ENCODE measurements around the gene INTS6L.

Gene INTS6L

DNA sequence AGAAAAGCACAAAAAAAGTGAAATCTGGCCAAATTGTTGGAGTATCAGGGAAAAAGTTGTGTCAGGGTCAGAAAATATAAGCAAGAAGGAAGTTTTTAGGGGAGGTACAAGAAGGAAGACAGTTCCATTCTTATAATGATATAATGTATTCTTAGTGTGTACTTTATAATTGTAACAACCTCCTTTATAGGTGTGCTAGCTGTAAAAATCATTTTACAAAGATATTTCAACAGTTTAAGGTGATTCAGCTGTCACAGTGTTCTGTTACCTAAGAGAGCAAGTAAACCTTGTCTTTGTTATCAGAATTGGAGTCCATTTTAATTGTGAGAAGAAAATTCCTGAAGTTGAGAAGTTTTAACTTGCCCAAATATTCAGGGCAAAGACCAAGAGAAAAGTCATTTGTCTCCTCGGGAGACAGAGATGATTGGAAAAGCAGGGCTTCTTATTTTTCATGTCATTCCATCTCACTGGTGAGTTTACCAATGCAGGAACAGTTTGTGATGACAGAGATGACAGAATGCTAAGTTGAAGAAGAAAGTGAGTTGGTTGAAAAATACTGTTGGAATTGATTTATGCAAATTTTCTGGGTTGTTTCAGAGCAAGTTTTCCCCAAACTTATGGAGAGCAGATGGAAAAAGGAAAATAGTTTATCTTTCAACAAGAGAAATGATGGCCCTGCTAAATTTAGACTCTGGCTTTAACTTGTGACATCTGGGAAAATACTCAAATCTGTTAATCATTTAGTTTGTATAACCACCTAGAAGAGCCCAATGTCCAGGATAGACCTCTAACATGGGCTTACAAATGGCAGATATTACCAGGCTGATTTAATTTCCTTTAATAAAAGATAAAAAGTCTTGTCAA lies 14.8 kb downstream of the INTS6L start:
- no peak overlapping the region for H3K4me3 ChIP-seq
- H3K36me3 ChIP-seq, result no peaks in the 10 kb centered on the region; a peak in 1 of 22 replicates
- H3K4me2 ChIP-seq, result 0 out of 22 replicates have a peak overlapping the region, but pooled peaks of 1 of the 11 experiments have one; percentile 0
- no peak for TF ChIP-seq Cebpa-rat (IDR thresholded peaks at IDR 0.05)
- no peak overlapping the region for H3K27ac ChIP-seq
- H3K4me1 ChIP-seq, result peaks cover 7 to 48% (median 23%) of the 10 kb centered on the region in 10 experiments
- H3K9ac ChIP-seq, result no peak overlapping the region
- peaks cover 73 to 100% (median 99%) of the 10 kb centered on the region in 11 experiments for H3K27me3 ChIP-seq
- peaks cover 0 to 29% (median 6%) of the 10 kb centered on the region in 11 experiments; a peak in 8 of 22 replicates for H4K20me1 ChIP-seq
- no peaks in the 10 kb centered on the region for H3K9me3 ChIP-seq (replicated peaks in 1 of 11)

DNA sequence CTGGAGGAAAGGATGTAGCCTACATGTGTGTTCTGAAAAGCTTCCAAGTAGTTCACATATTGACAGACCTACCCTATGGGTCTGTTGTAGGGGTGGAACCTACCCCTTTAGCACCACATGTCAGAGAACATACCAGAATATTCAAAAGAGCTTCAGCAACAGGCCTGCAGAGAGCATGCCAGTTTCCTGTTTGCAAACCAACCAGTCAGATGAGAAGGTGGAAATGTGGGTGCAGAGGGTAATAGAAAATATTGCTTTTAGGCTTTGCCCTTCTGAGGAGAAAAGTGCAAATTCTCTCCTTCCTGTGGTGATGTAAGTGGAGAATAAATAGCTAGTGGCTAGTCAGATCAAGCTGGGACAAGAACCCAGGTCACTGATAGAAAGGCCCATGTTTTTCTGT lies 16.4 kb downstream of the INTS6L start:
- peak overlapping the region in 9 of 11 experiments; percentile 20 to 37 (median 26); a peak in 17 of 22 replicates for H3K4me2 ChIP-seq
- no peaks in the 10 kb centered on the region for H3K9me3 ChIP-seq (replicated peaks in 1 of 11)

DNA sequence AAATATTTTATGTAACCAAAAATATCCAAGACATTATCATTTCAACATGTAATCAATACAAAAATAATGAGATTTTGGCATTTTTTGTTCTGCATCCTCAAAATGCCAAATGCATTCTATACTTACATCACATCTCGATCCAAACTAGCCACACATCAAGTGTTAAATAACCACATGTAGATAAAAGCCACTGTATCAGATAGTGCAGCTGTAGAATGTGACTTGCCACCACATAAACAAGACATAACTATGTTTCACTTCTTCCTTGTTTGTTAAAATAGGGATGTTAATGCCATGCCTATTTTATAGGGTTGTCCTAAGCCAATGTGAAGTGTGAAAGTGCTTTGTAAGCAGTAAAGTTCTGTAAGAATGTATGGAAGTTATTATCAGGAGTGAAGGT lies 20.9 kb downstream of the INTS6L start:
- no peak for TF ChIP-seq Cebpa-rat (IDR thresholded peaks at IDR 0.05)
- Histone ChIP-seq H3K9ac (no peak overlapping the region), H3K36me3 (peaks cover 0 to 3% (median 0%) of the 10 kb centered on the region in 11 experiments; a peak in 5 of 22 replicates), H3K4me3 (no peak overlapping the region), H3K4me1 (peaks cover 19 to 57% (median 44%) of the 10 kb centered on the region in 10 experiments), H3K27ac (no peak overlapping the region), H3K27me3 (peaks cover 60 to 99% (median 94%) of the 10 kb centered on the region in 11 experiments), H4K20me1 (peaks cover 0 to 38% (median 19%) of the 10 kb centered on the region in 11 experiments; a peak in 10 of 22 replicates), H3K4me2 (peak overlapping the region in 1 of 11 experiments; percentile 36; a peak in 2 of 22 replicates), H3K9me3 (replicated peaks in 1 of 11) (no peaks in the 10 kb centered on the region)

More for the DNA sequence above, 16.4 kb downstream of the INTS6L start:
- Histone ChIP-seq H4K20me1 (peaks cover 0 to 20% (median 6%) of the 10 kb centered on the region in 11 experiments; a peak in 9 of 22 replicates), H3K36me3 (no peaks in the 10 kb centered on the region; a peak in 1 of 22 replicates), H3K9ac (no peak overlapping the region), H3K4me1 (peaks cover 11 to 46% (median 26%) of the 10 kb centered on the region in 10 experiments), H3K4me3 (no peak overlapping the region), H3K27me3 (peaks cover 63 to 99% (median 94%) of the 10 kb centered on the region in 11 experiments), H3K27ac (no peak overlapping the region)
- no peak for TF ChIP-seq Cebpa-rat (IDR thresholded peaks at IDR 0.05)

DNA sequence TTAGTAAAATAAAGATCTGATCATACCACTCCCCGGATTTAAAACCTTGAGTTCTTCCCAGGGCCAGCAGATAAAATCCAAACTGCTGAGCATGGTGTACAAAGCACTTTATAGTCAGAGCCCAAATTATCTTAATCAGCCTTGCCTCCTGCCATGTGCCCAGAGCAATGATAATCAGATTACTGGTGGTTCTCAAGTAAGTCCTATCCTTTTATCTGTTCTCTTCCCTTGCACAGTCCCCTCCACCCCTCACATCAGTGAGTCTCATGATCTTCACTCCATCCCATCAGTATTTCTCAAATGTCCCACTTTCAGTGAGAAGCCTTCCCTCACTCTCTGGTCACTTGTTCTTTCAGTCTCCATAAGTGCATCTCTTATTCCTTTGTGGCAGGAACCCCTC lies 22.7 kb downstream of the INTS6L start:
- H3K36me3 ChIP-seq, result peaks cover 0 to 22% (median 8%) of the 10 kb centered on the region in 11 experiments; a peak in 13 of 22 replicates
- H3K9ac ChIP-seq, result no peak overlapping the region
- TF ChIP-seq Cebpa-rat (IDR thresholded peaks at IDR 0.05), result no peak
- H4K20me1 ChIP-seq, result peaks cover 0 to 34% (median 17%) of the 10 kb centered on the region in 11 experiments; a peak in 9 of 22 replicates
- H3K4me1 ChIP-seq, result peaks cover 12 to 44% (median 26%) of the 10 kb centered on the region in 10 experiments
- no peak overlapping the region for H3K4me3 ChIP-seq
- no peaks in the 10 kb centered on the region for H3K9me3 ChIP-seq (replicated peaks in 1 of 11)
- no peak overlapping the region; a peak in 1 of 22 replicates for H3K4me2 ChIP-seq
- no peak overlapping the region for H3K27ac ChIP-seq
- H3K27me3 ChIP-seq, result peaks cover 70 to 100% (median 94%) of the 10 kb centered on the region in 11 experiments; a peak in 21 of 22 replicates

DNA sequence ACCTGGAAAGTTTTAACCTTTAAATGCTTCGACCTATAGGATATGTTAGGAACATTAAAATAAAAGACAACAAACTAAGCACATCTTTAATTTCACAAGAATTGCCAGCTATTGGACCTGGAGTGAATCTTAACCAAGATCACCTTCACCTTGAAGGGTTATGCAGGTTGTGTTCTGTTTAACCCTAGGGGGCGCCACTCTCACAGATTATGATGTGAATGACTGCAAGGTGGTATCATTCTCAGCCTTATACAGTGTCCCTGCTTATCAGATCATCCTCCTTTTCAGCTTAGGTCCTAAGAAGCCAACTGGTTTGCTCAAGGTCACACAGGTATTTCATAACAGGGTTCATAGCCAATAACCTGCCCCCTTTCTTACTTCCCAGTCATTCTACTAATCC lies 23.5 kb downstream of the INTS6L start:
- 0 out of 20 replicates have a peak overlapping the region, but pooled peaks of 2 of the 10 experiments have one; percentile 14 to 30 for H3K4me3 ChIP-seq
- H3K27ac ChIP-seq, result no peak overlapping the region; a peak in 1 of 22 replicates
- H4K20me1 ChIP-seq, result peaks cover 0 to 34% (median 14%) of the 10 kb centered on the region in 11 experiments; a peak in 9 of 22 replicates
- H3K9ac ChIP-seq, result no peak overlapping the region
- TF ChIP-seq Cebpa-rat (IDR thresholded peaks at IDR 0.05), result no peak
- peaks cover 0 to 29% (median 10%) of the 10 kb centered on the region in 11 experiments; a peak in 13 of 22 replicates for H3K36me3 ChIP-seq
- H3K27me3 ChIP-seq, result peaks cover 76 to 100% (median 94%) of the 10 kb centered on the region in 11 experiments; a peak in 21 of 22 replicates
- H3K9me3 ChIP-seq (replicated peaks in 1 of 11), result no peaks in the 10 kb centered on the region
- peaks cover 12 to 44% (median 26%) of the 10 kb centered on the region in 10 experiments for H3K4me1 ChIP-seq
- peak overlapping the region; percentile 1 to 66 (median 38); a peak in 19 of 22 replicates for H3K4me2 ChIP-seq

DNA sequence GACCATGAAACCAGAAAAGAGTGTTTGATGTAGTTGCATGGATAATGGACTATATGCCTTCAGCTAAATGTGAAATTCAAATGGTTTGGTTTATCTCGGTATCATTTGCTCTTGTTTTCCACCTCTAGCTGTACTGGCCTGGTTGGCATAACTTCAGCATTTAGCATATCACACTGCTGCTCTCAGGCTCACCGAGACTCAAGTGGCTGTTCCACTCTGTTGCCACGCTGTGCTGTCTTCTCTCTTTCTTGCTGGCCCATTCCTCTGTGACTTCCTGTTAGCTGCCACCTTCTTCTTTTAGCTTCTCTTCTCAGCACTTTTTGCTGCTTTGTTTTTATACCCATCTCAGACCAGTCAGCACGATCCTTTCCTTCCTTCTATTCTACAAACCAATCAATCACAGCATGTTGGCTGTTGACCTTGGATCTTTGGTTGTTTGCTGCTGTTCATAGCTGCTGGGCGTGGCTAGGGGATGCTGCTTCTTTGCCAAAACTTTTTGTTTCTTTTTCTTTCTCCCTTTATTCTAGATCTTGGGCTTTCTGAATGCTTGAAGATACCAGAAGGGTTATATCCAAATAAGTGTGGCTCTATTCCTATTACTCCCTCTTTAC lies 24.0 kb downstream of the INTS6L start:
- Histone ChIP-seq H3K9ac (no peak overlapping the region), H4K20me1 (peaks cover 0 to 34% (median 9%) of the 10 kb centered on the region in 11 experiments; a peak in 9 of 22 replicates), H3K27me3 (peaks cover 77 to 100% (median 94%) of the 10 kb centered on the region in 11 experiments; a peak in 21 of 22 replicates), H3K27ac (peak overlapping the region in 1 of 11 experiments; percentile 9; a peak in 2 of 22 replicates), H3K9me3 (replicated peaks in 1 of 11) (no peaks in the 10 kb centered on the region), H3K36me3 (peaks cover 0 to 34% (median 13%) of the 10 kb centered on the region in 11 experiments; a peak in 14 of 22 replicates), H3K4me3 (peak overlapping the region in 3 of 10 experiments; percentile 3 to 30 (median 14); a peak in 3 of 20 replicates), H3K4me1 (peaks cover 12 to 44% (median 26%) of the 10 kb centered on the region in 10 experiments), H3K4me2 (peak overlapping the region; percentile 1 to 66 (median 38); a peak in 19 of 22 replicates)
- TF ChIP-seq Cebpa-rat (IDR thresholded peaks at IDR 0.05), result no peak

DNA sequence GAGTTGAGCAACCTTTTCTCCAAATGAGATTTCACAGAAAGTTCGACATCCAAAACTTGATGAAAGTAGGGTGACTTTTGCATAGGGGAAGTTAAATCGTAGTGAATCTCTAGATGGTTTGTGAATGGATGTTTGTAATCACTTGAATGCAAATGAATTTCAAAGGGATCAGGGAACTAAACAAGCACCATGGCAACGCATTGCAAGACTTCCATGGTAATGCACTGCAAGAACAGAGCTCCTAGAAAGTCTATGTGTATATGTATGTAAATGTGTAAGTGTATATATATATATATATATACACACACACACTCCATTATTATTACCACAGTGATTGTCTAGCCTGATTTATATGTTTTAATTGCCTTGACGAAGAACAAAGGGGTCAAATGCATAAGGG lies 27.3 kb downstream of the INTS6L start:
- H3K4me1 ChIP-seq, result peaks cover 8 to 22% (median 15%) of the 10 kb centered on the region in 10 experiments
- H3K27ac ChIP-seq, result no peak overlapping the region
- no peak overlapping the region for H3K9ac ChIP-seq
- peaks cover 90 to 100% (median 100%) of the 10 kb centered on the region in 11 experiments for H3K27me3 ChIP-seq
- H3K4me3 ChIP-seq, result no peak overlapping the region
- peaks cover 0 to 23% (median 5%) of the 10 kb centered on the region in 11 experiments; a peak in 6 of 22 replicates for H4K20me1 ChIP-seq
- TF ChIP-seq Cebpa-rat (IDR thresholded peaks at IDR 0.05), result no peak
- no peak overlapping the region for H3K4me2 ChIP-seq
- H3K36me3 ChIP-seq, result peaks cover 11 to 67% (median 35%) of the 10 kb centered on the region in 11 experiments; a peak in 17 of 22 replicates
- no peaks in the 10 kb centered on the region for H3K9me3 ChIP-seq (replicated peaks in 1 of 11)

DNA sequence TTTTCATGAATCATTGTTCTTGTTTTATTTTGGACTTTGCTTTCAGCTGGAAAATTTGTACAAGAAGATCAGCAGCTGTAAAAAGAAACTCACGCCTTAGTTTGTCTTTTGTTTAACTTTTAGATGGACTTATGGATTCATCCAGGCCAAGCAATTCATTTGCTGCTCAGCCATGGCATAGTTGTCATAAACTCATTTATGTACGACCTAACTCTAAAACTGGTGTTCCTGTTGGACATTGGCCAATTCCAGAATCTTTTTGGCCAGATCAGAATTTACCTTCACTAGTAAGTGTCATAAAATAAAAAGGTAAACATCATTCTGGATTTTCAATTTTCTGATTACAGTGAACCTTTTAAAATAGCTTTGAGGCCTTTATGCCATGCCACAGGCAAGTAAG lies 29.1 kb downstream of the INTS6L start:
- Histone ChIP-seq H3K9me3 (replicated peaks in 1 of 11) (no peaks in the 10 kb centered on the region), H3K27ac (no peak overlapping the region), H3K4me3 (no peak overlapping the region), H3K4me2 (no peak overlapping the region), H3K9ac (no peak overlapping the region), H4K20me1 (peaks cover 0 to 11% (median 0%) of the 10 kb centered on the region in 11 experiments; a peak in 6 of 22 replicates), H3K4me1 (peaks cover 0 to 8% (median 1%) of the 10 kb centered on the region in 10 experiments; a peak in 8 of 20 replicates), H3K27me3 (peaks cover 93 to 100% (median 99%) of the 10 kb centered on the region in 11 experiments), H3K36me3 (peaks cover 11 to 75% (median 41%) of the 10 kb centered on the region in 11 experiments; a peak in 19 of 22 replicates)
- no peak for TF ChIP-seq Cebpa-rat (IDR thresholded peaks at IDR 0.05)

Measured in BLaER1 treated with 17β-estradiol and CSF1 and Interleukin-3, amounts not matched to agents 10 nM and 100 nM (cell line).